Lower lobe of right lung (tissue), 2 donors: Measurements from ENCODE around the gene PRELID1. TPM values are rescaled to one million over a fixed set of nuclear protein-coding genes. Genes with fewer than 3 reads are reported as not detected.

Experiments
- ATAC-seq, 2 donors: fragments of 200-7000 bp; cut with Tn5 transposase; one replicate each; pipeline ENCODE4 v1.9.1; 2020 to 2022; ENCODE audit warnings: mild to moderate bottlenecking in 2 of 2, moderate library complexity in 2 of 2
- DNase-seq: peaks from one replicate; pipeline ENCODE4 v3.0.0-alpha.2; 2020
- H3K27ac ChIP-seq: fragments of 200-600 bp; one replicate; pipeline ENCODE4 v1.8.0; 2022
- H3K27me3 ChIP-seq: fragments of 200-600 bp; one replicate; pipeline ENCODE4 v1.8.0; 2022; ENCODE audit warnings: low read depth
- H3K36me3 ChIP-seq: fragments of 200-600 bp; one replicate; pipeline ENCODE4 v1.8.0; 2022; ENCODE audit warnings: mild to moderate bottlenecking
- H3K4me1 ChIP-seq: fragments of 200-600 bp; one replicate; pipeline ENCODE4 v1.8.0; 2022
- H3K4me3 ChIP-seq: fragments of 200-600 bp; one replicate; pipeline ENCODE4 v1.8.0; 2022; ENCODE audit warnings: mild to moderate bottlenecking
- H3K9me3 ChIP-seq: fragments of 200-600 bp; one replicate; pipeline ENCODE4 v1.8.0; 2022
- intact Hi-C: fragments of 100-400 bp; cut with DNase I; formaldehyde crosslinking; loops from one replicate; pipeline ENCODE4 v1.11.0; 2022
- total RNA-seq: library from RNA; stranded (reverse); fragmentation: NEBNext Ultra II Directional; extraction: Animal tissue kit (Norgen Biotek cat#: 25700); gene quantifications from one replicate; pipeline ENCODE4 v1.2.1, GENCODE V29; 2021
- TF ChIP-seq, protein P1 (sequence below): fragments of 200-600 bp; IDR thresholded peaks from one replicate; pipeline ENCODE4 v1.8.0; 2022; ENCODE audit warnings: antibody characterized with exemption, mild to moderate bottlenecking
- donor health status: DM: no; HTN: yes; CAD: no; lungs with severe emphysema.

Gene PRELID1
- total RNA-seq, 1 donor from 2014 or later = 101 TPM

DNA sequence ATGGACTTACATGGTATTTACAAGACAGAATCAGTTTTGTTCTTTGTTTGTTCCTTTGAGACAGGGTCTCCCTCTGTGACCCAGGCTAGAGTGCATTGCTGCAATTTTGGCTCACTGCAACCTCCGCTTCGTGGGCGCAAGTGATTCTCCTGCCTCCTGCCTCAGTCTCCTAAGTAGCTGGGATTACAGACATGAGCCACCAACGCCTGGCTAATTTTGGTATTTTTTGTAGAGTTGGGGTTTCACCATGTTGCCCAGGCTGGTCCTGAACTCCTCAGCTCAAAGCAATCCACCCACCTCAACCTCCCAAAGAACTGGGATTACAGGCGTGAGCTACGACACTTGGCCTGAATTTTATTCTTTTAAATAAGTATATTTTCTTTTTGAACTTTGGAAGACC is 27.7 kb upstream of the PRELID1 start:
- no peak for DNase-seq
- no peak for ATAC-seq
- Histone ChIP-seq H3K9me3 (no peaks in the 10 kb centered on the region), H3K27ac (no peak overlapping the region), H3K4me1 (no peaks in the 10 kb centered on the region), H3K36me3 (peaks cover 92% of the 10 kb centered on the region), H3K27me3 (no peaks in the 10 kb centered on the region), H3K4me3 (no peak overlapping the region)
- intact Hi-C loops = no loop called here
- TF ChIP-seq, protein P1, sequence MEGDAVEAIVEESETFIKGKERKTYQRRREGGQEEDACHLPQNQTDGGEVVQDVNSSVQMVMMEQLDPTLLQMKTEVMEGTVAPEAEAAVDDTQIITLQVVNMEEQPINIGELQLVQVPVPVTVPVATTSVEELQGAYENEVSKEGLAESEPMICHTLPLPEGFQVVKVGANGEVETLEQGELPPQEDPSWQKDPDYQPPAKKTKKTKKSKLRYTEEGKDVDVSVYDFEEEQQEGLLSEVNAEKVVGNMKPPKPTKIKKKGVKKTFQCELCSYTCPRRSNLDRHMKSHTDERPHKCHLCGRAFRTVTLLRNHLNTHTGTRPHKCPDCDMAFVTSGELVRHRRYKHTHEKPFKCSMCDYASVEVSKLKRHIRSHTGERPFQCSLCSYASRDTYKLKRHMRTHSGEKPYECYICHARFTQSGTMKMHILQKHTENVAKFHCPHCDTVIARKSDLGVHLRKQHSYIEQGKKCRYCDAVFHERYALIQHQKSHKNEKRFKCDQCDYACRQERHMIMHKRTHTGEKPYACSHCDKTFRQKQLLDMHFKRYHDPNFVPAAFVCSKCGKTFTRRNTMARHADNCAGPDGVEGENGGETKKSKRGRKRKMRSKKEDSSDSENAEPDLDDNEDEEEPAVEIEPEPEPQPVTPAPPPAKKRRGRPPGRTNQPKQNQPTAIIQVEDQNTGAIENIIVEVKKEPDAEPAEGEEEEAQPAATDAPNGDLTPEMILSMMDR = no peak

DNA sequence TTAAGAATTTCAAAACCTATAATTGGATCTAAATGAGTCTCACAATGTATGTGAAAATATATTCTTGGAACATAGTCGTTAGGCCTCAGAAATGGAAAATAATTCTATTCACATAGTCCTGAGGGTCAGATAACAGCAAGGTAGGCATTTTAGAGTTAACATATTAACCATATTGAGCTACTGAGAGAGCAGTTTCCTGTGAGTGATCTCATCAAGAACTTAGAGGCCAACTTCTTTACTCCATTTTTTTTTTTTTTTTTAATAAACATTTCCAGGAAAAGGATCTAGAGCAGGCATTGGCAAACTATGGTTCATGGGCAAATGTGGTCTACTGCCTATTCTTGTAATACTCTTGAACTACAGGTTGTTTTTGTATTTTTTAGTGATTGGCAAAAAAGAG is 26.7 kb upstream of the PRELID1 start:
- intact Hi-C loops = no loop called here
- Histone ChIP-seq H3K27me3 (no peaks in the 10 kb centered on the region), H3K4me1 (no peaks in the 10 kb centered on the region), H3K36me3 (peaks cover 92% of the 10 kb centered on the region), H3K27ac (no peak overlapping the region), H3K9me3 (no peaks in the 10 kb centered on the region), H3K4me3 (no peak overlapping the region)
- DNase-seq (no peak), ATAC-seq (no peak)
- TF ChIP-seq, protein P1 = no peak

DNA sequence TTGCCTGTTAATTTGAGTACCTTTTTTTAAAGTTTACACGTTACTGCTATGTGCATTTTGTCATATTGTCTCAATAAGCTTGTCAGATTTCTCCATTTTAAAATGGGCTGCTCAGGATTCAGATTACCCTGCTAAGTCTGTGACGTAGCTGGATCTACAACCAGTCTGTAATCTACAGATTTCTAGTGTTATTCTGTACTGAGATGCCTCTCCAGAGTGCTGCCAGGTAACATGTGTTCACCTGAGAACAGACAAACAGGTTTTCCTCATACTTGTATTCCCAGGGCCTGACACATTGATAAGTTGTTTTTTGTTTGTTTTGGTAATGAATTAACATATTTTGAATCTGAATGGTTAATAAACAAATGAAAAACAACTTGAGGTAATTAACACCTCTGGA is 15.4 kb upstream of the PRELID1 start:
- H3K9me3 ChIP-seq = no peaks in the 10 kb centered on the region
- H3K36me3 ChIP-seq = peaks cover 100% of the 10 kb centered on the region
- no peaks in the 10 kb centered on the region for H3K27me3 ChIP-seq
- intact Hi-C loops = no loop called here
- H3K4me1 ChIP-seq = no peaks in the 10 kb centered on the region
- no peak overlapping the region for H3K27ac ChIP-seq
- ATAC-seq (no peak), DNase-seq (no peak)
- no peak overlapping the region for H3K4me3 ChIP-seq
- TF ChIP-seq, protein P1 = no peak

DNA sequence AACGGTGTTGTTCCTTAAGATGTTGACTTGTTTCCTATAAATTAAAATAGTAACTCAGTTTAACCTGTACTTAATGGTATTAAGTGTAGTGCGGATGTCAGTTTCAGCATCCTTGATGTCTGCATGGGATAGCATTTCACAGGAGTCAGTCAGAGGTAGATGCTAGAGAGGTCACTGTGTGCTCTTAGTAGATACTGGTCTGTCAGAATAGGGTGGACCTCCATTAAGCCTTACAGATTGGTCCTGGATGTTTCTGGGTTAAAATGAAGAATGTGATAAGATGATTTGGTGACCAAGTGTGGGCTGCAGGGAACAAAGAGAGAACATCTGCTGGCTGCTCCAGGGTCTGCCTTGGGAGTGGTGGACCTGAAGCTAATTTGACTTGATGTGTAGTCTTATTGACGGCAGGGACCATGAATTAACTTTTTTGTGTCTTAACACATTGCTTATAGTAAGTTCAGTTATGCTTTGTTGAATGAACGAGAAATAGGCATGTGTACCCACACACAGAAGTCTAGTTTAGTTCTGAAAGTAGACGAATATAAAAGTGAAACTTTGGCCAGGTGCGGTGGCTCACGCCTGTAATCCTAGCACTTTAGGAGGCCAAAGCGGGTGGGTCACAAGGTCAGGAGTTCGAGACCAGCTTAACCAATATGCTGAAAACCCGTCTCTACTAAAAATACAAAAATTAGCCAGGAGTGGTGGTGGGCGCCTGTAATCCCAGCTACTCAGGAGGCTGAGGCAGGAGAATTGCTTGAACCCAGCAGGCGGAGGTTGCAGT is 12.6 kb upstream of the PRELID1 start:
- no peaks in the 10 kb centered on the region for H3K9me3 ChIP-seq
- H3K36me3 ChIP-seq = peaks cover 99% of the 10 kb centered on the region
- TF ChIP-seq, protein P1 = no peak
- no peak overlapping the region for H3K4me3 ChIP-seq
- intact Hi-C loops = no loop called here
- no peak overlapping the region for H3K27ac ChIP-seq
- no peaks in the 10 kb centered on the region for H3K27me3 ChIP-seq
- H3K4me1 ChIP-seq = peaks cover 5% of the 10 kb centered on the region
- DNase-seq (no peak), ATAC-seq (no peak)

DNA sequence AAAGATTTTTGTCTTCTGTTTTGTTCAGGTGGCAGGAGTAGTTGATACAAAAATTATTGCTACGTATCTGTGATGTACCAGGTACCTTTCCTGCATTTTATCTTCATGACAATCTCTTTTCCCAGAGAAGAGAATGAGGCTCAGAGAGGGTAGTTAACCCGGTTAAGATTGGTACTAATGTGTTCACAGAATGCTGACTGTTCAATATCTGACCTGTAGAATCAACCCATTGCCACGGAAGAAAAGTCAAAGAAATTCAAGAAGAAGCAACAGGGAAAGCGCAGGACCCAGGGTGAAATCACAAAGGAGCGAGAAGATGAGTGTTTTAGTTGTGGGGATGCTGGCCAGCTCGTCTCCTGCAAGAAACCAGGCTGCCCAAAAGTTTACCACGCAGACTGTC is 11.9 kb upstream of the PRELID1 start:
- no peak overlapping the region for H3K4me3 ChIP-seq
- peaks cover 13% of the 10 kb centered on the region for H3K4me1 ChIP-seq
- intact Hi-C loops = no loop called here
- TF ChIP-seq, protein P1 = no peak
- H3K27ac ChIP-seq = no peak overlapping the region
- no peaks in the 10 kb centered on the region for H3K27me3 ChIP-seq
- ATAC-seq (no peak), DNase-seq (no peak)
- no peaks in the 10 kb centered on the region for H3K9me3 ChIP-seq
- H3K36me3 ChIP-seq = peaks cover 92% of the 10 kb centered on the region
